Fibroblast of lung (primary cell): ENCODE results near the gene KIF25. TPM values are rescaled to one million over a fixed set of nuclear protein-coding genes. Genes with fewer than 3 reads are reported as not detected.

Source experiments
- DNase-seq, 2 donors: peaks; one replicate each; pipeline versions ENCODE4 v3.0.0 to v3.0.0-alpha.2; 2010; ENCODE audit warnings: low read depth in 2 of 2
- H2AFZ ChIP-seq: 2 replicates; pipeline ENCODE4 v1.5.1; 2012; ENCODE audit warnings: low read length, control low read depth, inconsistent platforms
- H3K27ac ChIP-seq: 2 replicates; pipeline ENCODE4 v1.5.1; 2011; ENCODE audit warnings: low read length, control low read depth; ENCODE audit not compliant: insufficient read depth
- H3K27me3 ChIP-seq: 2 replicates; pipeline ENCODE4 v1.5.1; 2011; ENCODE audit warnings: mild to moderate bottlenecking, low read length; ENCODE audit not compliant: control insufficient read depth, insufficient read depth
- H3K36me3 ChIP-seq: 2 replicates; pipeline ENCODE4 v1.5.1; 2011; ENCODE audit warnings: low read length; ENCODE audit not compliant: control insufficient read depth, insufficient read depth
- H3K4me1 ChIP-seq: 2 replicates; pipeline ENCODE4 v1.5.1; 2011; ENCODE audit warnings: low read length; ENCODE audit not compliant: control insufficient read depth, insufficient read depth; ENCODE audit errors: extremely low read depth
- H3K4me2 ChIP-seq: 2 replicates; pipeline ENCODE4 v1.5.1; 2011; ENCODE audit warnings: low read length, control low read depth; ENCODE audit not compliant: insufficient read depth; ENCODE audit errors: extremely low read depth
- H3K4me3 ChIP-seq, 4 experiments: fragments of 200-600 bp in 1 of 4; sonication (generic) in 1 of 4; replicated peaks in 1 of 4; 2 replicates each; pipeline ENCODE4 v1.5.1; 2011 to 2016; ENCODE audit warnings: low read length in 4 of 4, low read depth in 3 of 4, mild to moderate bottlenecking in 3 of 4, control low read depth in 2 of 4, inconsistent platforms in 1 of 4, mixed read lengths in 1 of 4; ENCODE audit not compliant: insufficient read depth in 1 of 4; ENCODE audit errors: control extremely low read depth in 1 of 4
- H3K79me2 ChIP-seq: 2 replicates; pipeline ENCODE4 v1.5.1; 2012; ENCODE audit warnings: mild to moderate bottlenecking, low read length, inconsistent platforms; ENCODE audit not compliant: control insufficient read depth, insufficient read depth
- H3K9ac ChIP-seq: 2 replicates; pipeline ENCODE4 v1.5.1; 2011; ENCODE audit warnings: mild to moderate bottlenecking, low read length, control low read depth; ENCODE audit not compliant: insufficient read depth
- H3K9me3 ChIP-seq: 2 replicates; pipeline ENCODE4 v1.5.1; 2012; ENCODE audit warnings: low read depth, low read length; ENCODE audit not compliant: control insufficient read depth, insufficient read depth
- H4K20me1 ChIP-seq: 2 replicates; pipeline ENCODE4 v1.5.1; 2011; ENCODE audit warnings: low read length; ENCODE audit not compliant: control insufficient read depth, insufficient read depth; ENCODE audit errors: extremely low read depth
- CTCF ChIP-seq, 2 donors: IDR thresholded peaks in 1 of 2; conservative IDR thresholded peaks in 1 of 2; 1 replicate in 1 of 2; 2 replicates in 1 of 2; pipeline ENCODE4 v1.5.1; 2011 to 2012; ENCODE audit warnings: low read length in 2 of 2, control low read depth in 1 of 2, inconsistent platforms in 1 of 2, low read depth in 1 of 2, mild to moderate bottlenecking in 1 of 2
- EZH2 ChIP-seq: IDR thresholded peaks from 2 replicates; pipeline ENCODE4 v1.5.1; 2012; ENCODE audit warnings: low read length, control low read depth, mild to moderate bottlenecking; ENCODE audit errors: missing control alignments
- polyA plus RNA-seq, 2 donors: library from polyadenylated mRNA; depleted of rRNA in 1 of 2; stranded (reverse) in 1 of 2; unstranded in 1 of 2; fragments of >200 nt; gene quantifications; 2 replicates each; pipeline ENCODE4 v1.2.1, GENCODE V29; 2011 to 2012; ENCODE audit warnings: missing spikeins in 1 of 2
- total RNA-seq: library from RNA; depleted of rRNA; stranded (reverse); fragments of >200 nt; gene quantifications from 2 replicates; pipeline ENCODE4 v1.2.1, GENCODE V29; 2014

KIF25 gene
- total and polyA plus RNA-seq, 2 donors (not counting 1 experiment from before 2014, with no cell fraction given): 0.33 TPM; not detected in 1

- Histone ChIP-seq H3K9me3 (no peaks in the 10 kb centered on the region), H3K9ac (no peak overlapping the region), H3K4me1 (no peaks in the 10 kb centered on the region), H3K4me3 (no peak overlapping the region), H3K36me3 (no peaks in the 10 kb centered on the region), H3K4me2 (no peak overlapping the region), H2AFZ (no peak overlapping the region), H3K79me2 (no peaks in the 10 kb centered on the region), H4K20me1 (no peaks in the 10 kb centered on the region), H3K27me3 (no peaks in the 10 kb centered on the region), H3K27ac (no peak overlapping the region)
- DNase-seq: peak in 1 of 2 donors; percentile 25
- no peak for TF ChIP-seq CTCF (conservative IDR thresholded peaks at IDR 0.05 in 1 of 2, IDR thresholded peaks at IDR 0.05 in 1 of 2; ENCODE audit: low read depth in 1 of 2, low read length in 2 of 2)
- no peak for TF ChIP-seq EZH2
These were observed 40.4 kb upstream of the KIF25 start for GRCh38 chr6:167956983-167957492.

GRCh38 chr6:167957626-167958025 lies 39.8 kb upstream of the KIF25 start:
- Histone ChIP-seq H3K36me3 (no peaks in the 10 kb centered on the region), H3K4me2 (no peak overlapping the region), H3K27me3 (no peaks in the 10 kb centered on the region), H3K4me3 (no peak overlapping the region), H3K27ac (no peak overlapping the region), H3K79me2 (no peaks in the 10 kb centered on the region), H4K20me1 (no peaks in the 10 kb centered on the region), H3K9ac (no peak overlapping the region), H3K9me3 (no peaks in the 10 kb centered on the region), H3K4me1 (no peaks in the 10 kb centered on the region), H2AFZ (no peak overlapping the region)
- TF ChIP-seq EZH2: no peak
- no peak for TF ChIP-seq CTCF (conservative IDR thresholded peaks at IDR 0.05 in 1 of 2, IDR thresholded peaks at IDR 0.05 in 1 of 2; ENCODE audit: low read depth in 1 of 2, low read length in 2 of 2)
- no peak for DNase-seq

GRCh38 chr6:167960579-167960978 lies 36.9 kb upstream of the KIF25 start:
- DNase-seq: no peak
- Histone ChIP-seq H3K27ac (no peak overlapping the region), H3K36me3 (no peaks in the 10 kb centered on the region), H3K4me3 (no peak overlapping the region), H3K27me3 (no peaks in the 10 kb centered on the region), H4K20me1 (no peaks in the 10 kb centered on the region), H3K4me1 (no peaks in the 10 kb centered on the region), H3K9ac (no peak overlapping the region), H2AFZ (no peak overlapping the region), H3K79me2 (no peaks in the 10 kb centered on the region), H3K9me3 (no peaks in the 10 kb centered on the region), H3K4me2 (no peak overlapping the region)
- TF ChIP-seq EZH2: no peak
- no peak for TF ChIP-seq CTCF (conservative IDR thresholded peaks at IDR 0.05 in 1 of 2, IDR thresholded peaks at IDR 0.05 in 1 of 2; ENCODE audit: low read depth in 1 of 2, low read length in 2 of 2)
